Measurements from ENCODE around the gene C3orf20.

- TF ChIP-seq POLR2AphosphoS5 (IDR thresholded peaks at IDR 0.05) (no peak), MXI1 (conservative IDR thresholded peaks at IDR 0.05; ENCODE audit: poor library complexity, severe bottlenecking) (no peak)
These were observed 3.1 kb downstream of the C3orf20 start for GRCh38 chr3:14678015-14678503.

Data from neural cell (in vitro differentiated cells).